ENCODE measurements around the gene UROS. TPM values are rescaled to one million over a fixed set of nuclear protein-coding genes. Genes with fewer than 3 reads are reported as not detected.

The UROS gene
- total RNA-seq, 1 donor from 2014 or later: 48.5 TPM

GRCh38 chr10:125836746-125837145 is 13.7 kb upstream of the UROS start:
- DNase-seq (ENCODE audit: low read depth in 2 of 2): no peak

GRCh38 chr10:125828311-125828710 is 5.3 kb upstream of the UROS start:
- no peak for DNase-seq (ENCODE audit: low read depth in 2 of 2)

GRCh38 chr10:125827133-125827532 is 4.1 kb upstream of the UROS start:
- no peak for DNase-seq (ENCODE audit: low read depth in 2 of 2)

DNA sequence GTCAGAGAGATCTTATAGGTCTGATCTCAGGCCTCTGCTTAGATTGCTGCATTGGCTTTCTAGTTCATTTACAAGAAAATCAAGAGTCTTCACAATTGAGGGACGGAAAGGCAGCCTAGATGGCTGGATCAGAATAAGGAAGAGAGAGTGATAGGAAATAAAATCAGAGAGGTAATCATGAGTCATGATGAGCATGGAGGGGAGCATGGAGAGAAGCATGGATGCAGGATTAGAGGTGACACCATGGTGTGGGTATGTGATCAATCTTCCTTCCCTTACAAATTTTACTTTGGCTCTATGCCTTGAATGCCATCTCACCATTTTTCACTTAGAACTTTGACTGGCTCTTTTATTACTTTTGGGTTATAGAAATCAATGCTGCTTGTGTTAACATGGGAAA is 1.7 kb upstream of the UROS start:
- DNase-seq (ENCODE audit: low read depth in 2 of 2): no peak

- peak in 1 of 2 donors; percentile 17 for DNase-seq (ENCODE audit: low read depth in 2 of 2)
Measured at GRCh38 chr10:125823663-125824251, 699 bp upstream of the UROS start.

DNA sequence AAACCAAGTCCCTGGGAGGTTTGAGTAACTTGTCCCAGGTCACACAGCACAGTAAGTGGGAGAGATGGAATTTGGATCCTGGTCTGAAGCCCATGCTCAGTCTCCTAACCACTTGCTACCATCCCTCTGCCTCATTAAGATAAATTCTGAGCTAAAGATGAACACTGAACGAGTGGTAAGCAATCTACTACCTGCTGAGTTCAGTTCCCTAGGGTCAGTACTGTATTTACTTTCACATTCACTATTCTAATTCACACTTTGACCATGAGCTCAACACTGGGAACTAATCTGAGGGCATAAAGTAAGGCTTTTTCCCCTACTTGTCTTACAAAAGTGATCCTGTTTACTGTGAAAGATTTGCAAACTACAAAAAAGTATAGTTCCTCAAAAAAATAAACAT is 2.4 kb downstream of the UROS start:
- DNase-seq (ENCODE audit: low read depth in 2 of 2): no peak

DNA sequence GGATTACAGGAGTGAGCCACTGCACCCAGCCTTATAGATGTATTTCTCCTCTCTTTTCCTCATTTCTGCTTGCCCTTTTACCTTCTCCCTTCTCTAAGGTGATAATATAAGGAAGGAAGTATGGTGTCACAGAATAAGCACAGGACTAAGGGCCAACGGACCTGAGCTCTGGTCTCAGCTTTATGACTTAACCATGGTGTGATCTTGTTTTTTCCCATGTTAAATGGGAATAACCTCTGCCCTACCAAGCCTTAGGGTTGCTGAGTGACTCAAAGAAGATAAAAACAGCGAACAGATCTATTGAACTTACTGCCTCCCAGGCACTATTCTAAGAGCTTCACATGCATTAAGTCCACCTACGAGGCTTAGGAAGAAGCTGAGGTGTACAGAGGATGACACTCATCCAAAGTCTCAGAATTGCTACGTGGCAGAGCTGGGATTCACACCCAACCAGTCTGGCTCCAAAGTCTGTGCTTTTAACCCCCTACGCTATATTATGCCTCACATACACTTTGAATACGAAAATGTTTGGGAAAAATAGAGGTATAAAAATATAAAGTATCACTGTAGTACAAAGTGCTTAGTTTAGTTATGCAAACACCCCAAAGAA is 5.6 kb downstream of the UROS start:
- DNase-seq (ENCODE audit: low read depth in 2 of 2): no peak

DNA sequence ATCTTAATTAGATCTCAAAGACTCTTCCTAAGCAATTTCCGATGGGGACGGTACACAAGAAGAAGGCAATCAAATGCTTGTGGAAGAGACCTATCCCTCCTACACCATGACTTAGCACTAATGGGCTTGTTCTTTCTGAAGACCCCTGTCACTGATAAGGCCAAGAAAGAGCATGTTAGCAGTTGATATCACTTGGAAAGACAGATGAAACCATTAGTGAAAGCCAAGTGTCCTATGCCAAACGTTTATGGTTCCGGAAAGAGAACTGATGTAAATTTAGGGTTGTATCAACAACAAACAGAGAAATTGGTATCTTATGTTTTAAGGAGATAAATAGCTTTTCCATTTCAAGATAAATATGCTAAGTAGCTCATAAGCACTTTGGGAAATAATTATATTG is 6.5 kb downstream of the UROS start:
- DNase-seq (ENCODE audit: low read depth in 2 of 2): no peak

GRCh38 chr10:125815764-125816163 is 7.3 kb downstream of the UROS start:
- no peak for DNase-seq (ENCODE audit: low read depth in 2 of 2)

GRCh38 chr10:125812128-125812750 is 10.8 kb downstream of the UROS start:
- no peak for DNase-seq (ENCODE audit: low read depth in 2 of 2)

DNA sequence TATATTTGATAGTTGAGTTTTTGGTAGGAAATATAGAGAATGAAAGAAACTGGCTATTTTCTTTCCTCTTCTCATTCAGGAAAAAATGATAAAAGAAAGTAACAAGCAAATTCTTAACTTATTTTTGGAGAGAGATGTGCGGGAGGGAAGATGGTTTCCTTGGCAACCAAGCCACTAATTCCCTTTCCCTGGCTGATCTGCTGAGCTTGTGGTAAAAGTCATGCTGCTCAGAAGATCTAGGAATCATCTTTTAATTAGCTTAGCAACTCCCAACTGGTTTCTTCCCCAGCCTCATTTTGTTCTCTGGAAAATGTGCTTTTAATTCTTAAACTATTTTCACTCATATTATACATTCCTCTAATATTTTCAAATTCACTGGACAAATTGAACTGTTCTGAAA is 11.8 kb downstream of the UROS start:
- no peak for DNase-seq (ENCODE audit: low read depth in 2 of 2)

- peak; percentile 39 to 46 for DNase-seq (ENCODE audit: low read depth in 2 of 2)
Measured at GRCh38 chr10:125808047-125808446, 15.0 kb downstream of the UROS start.

DNA sequence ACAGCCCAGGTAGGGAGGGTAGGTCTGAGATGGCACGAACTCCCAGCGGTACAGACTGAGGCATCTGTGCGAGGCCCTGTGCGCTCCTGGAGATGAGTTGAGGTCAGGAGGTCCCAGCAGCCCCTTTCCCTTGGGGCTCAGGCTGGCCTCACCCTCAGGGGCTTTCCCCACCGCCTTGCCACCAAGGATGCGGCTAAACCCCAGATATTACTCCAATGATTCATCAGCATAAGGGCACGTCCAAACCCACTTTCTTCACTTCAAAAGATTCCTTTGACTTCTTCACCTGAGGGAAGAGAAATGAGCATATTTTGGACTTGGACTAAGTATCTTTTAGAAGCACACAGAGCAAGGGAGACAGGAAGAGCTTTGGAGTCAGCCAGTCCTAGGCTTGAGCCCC is 20.3 kb downstream of the UROS start:
- DNase-seq (ENCODE audit: low read depth in 2 of 2): no peak

- peak; percentile 79 to 91 for DNase-seq (ENCODE audit: low read depth in 2 of 2)
Measured at GRCh38 chr10:125802131-125802530, 20.9 kb downstream of the UROS start.

GRCh38 chr10:125801574-125801973 is 21.5 kb downstream of the UROS start:
- DNase-seq (ENCODE audit: low read depth in 2 of 2): no peak

DNA sequence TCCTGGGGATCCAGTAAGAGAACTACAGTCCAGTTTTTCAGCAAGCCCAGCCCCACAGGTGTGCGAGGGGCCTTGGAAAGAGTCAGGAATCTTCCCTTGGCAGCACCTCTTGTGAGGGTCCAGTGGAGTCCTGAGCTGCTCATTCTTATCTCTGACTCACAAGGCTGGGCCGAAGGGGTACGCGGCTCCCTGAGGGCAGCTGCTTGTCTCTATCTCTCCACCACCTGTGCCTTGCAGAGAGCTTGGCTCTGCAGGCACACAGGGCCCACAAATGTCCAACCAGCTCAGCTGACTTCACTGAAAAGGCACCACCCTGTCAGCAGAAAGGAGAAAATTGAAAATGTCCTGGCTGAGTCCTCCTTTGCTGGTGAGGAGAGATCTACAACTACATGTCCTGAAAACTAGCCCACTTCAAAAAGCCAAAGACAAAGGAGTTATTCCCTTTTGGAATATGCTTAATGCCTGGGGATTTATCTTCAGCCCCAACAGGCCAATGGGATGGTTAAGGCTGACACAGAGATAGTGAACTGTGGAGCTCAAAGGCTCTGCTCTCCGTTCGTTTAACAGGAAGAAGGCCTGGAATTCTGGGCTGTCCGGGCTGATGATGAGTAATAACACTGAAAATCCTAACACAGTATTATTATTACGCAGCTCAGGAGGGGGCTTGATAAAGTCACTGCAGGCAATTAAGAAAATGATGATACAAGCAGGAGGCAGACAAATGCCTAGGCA is 23.4 kb downstream of the UROS start:
- no peak for DNase-seq (ENCODE audit: low read depth in 2 of 2)

GRCh38 chr10:125797994-125798662 is 24.9 kb downstream of the UROS start:
- no peak for DNase-seq (ENCODE audit: low read depth in 2 of 2)

GRCh38 chr10:125797424-125797823 is 25.6 kb downstream of the UROS start:
- no peak for DNase-seq (ENCODE audit: low read depth in 2 of 2)

- DNase-seq (ENCODE audit: low read depth in 2 of 2): no peak
Measured at GRCh38 chr10:125795637-125796190, 27.3 kb downstream of the UROS start.

- no peak for DNase-seq (ENCODE audit: low read depth in 2 of 2)
Measured at GRCh38 chr10:125795128-125795527, 27.9 kb downstream of the UROS start.

Measured in dermis microvascular lymphatic vessel endothelial cell (primary cell).